ENCODE results near the gene PKHD1.

GRCh38 chr6:51578362-51578761, 509.1 kb downstream of the PKHD1 start:
- TF ChIP-seq POLR2AphosphoS5 (IDR thresholded peaks at IDR 0.05; ENCODE audit: low read depth, low read length), result no peak
- no peak for TF ChIP-seq SIN3A (IDR thresholded peaks at IDR 0.05; ENCODE audit: borderline replicate concordance, insufficient read depth, low read length)
- no peak for TF ChIP-seq TAF1 (IDR thresholded peaks at IDR 0.05; ENCODE audit: borderline replicate concordance, insufficient read depth, low read length)
- TF ChIP-seq REST (IDR thresholded peaks at IDR 0.05; ENCODE audit: insufficient read depth in 1 of 2, low read depth in 2 of 2, low read length in 2 of 2), result no peak
